NCI-H446 (cell line): ENCODE data around the gene ASXL1.
A peak's percentile ranks its signal among the peaks of the same experiment; 100 is the strongest.
"Not testable (repeated sequence)": the region's sequence is repeated elsewhere in the genome, so short reads cannot be mapped to it uniquely, and the experiment has no call there.

Experiments used
- DNase-seq, 2 experiments: peaks; one replicate each; lab custom pipeline; 2025; lab: John Stamatoyannopoulos, UW

Gene ASXL1

DNA sequence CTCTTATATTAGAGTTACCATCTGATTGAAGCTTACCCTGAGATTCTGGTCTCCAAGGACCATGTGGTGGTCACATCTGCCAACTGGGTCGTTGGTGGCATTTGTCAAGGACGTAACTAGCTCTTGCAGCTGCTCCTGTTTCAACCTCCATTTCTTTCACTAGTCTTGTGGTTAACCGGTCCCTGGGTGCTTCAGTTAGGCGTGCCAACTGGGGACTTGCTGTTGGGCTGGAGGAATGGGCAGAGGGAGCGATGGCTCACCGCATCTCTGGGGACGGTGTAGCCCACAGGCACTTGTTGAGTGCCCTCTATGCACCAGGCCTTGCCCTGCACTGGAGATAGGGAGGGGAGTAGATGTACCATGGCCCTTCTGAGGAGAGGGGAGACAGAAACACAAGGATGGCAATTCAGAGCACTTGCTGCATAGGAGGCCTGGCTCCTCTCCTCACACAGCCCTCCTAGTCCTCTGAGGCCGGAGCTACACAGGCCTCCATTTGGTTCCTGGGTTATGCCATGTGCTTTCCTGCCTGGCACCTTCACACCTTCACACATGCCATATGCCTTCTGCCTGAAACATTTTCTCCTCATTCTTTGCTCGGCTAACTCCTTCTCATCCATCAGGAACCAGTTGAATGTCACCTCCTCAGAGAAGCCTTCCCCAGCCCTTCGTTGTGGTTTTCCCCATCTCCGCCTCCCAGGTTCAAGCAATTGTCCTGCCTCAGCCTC lies 20.0 kb upstream of the ASXL1 start:
- DNase-seq, result no peak

DNA sequence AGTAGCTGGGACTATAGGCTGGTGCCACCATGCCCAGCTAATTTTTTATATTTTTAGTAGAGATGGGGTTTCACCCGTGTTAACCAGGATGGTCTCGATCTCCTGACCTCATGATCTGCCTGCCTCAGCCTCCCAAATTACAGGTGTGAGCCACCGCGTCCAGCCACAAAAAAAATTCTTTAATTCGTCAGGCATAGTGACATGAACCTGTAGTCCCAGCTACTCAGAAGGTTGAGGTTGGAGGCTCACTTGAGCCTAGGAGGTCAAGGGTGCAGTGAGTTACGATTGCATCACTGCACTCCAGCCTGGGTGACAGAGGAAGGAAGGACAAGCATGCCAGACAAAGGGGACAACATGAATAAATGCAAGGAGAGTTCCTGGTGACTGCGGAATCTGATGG lies 19.5 kb upstream of the ASXL1 start:
- no peak for DNase-seq

DNA sequence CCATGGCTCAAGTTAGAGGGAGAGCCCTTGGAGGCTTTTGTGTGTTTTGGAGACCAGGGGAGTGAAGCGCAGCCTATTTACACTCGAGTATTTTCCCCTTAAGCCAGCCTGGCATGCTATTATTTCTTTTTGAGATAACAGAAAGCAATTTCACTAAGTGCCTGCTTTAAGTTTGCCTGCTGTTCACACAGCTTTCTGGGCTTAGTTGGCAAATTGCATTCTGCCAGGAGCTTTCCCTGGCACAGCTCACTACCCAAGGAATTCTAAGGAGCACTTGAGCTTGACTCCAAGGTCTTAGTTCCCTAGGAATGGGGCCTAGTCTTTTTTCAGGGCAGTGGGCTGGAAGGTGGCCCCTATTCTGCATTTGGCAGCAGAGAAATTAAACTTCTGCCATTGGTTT lies 19.0 kb upstream of the ASXL1 start:
- no peak for DNase-seq

DNA sequence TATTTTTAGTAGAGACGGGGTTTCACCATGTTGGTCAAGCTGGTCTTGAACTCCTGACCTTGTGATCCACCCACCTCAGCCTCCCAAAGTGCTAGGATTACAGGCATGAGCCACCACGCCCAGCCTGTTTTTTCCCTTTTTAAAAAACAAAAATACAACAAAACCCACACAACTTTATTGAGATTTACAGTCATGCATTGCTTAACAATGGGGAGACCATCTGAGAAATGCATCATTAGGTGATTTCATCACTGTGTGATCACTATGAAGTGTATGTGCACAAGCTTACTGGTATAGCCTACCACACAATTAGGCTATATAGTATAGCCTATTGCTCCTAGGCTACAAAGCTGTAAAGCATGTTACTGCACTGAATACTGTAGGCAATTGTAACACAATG lies 17.1 kb upstream of the ASXL1 start:
- not testable (repeated sequence) for DNase-seq

DNA sequence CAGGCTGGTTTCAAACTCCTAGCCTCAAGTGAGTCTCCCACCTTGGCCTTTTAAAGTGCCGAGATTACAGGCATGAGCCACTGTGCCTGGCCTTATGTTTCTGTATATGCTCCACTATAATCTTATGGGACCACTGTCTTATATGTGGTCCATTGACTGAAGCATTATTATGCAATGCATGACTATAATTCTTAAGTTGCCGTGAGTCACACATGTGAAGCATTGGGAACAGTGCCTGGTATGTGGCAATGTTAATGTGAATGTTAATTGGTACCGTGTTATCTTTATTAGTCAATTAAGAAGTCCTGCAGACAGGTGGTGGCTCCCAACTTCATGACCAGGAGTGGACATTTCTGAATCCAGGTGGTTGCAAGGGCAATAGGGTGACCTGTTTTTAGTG lies 14.7 kb upstream of the ASXL1 start:
- DNase-seq, result no peak

DNA sequence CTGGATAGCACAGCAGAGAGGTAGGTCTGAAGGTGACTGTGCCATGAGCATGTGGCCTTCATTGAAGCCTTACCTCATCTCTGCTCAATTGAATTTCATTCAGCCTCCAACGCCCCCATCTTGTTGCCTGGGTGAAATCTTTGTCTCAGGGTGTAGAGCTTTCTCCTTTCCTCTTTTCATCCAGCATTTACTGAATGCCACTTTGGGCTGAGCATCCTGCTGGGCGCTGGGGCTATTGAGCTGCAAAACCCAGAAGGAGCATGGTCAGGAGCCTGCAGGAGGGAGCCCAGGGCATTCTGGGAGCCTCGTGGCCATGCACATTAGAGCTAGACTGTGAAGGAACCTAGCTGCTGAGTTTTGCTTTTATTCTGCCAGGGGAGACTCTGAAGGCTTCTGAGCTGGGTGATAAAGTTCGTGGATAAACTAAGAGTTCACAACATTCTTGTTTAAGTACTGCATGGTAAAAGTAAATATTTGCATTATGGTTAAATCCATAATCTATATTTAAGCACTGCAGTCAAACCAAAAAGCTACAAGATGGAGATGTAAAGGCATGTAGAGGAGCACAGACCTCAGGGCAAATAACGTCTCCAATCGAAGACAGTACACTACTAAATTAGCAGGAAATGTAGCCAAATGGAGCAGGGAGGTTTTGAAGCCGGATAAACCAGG lies 13.2 kb upstream of the ASXL1 start:
- no peak for DNase-seq

DNA sequence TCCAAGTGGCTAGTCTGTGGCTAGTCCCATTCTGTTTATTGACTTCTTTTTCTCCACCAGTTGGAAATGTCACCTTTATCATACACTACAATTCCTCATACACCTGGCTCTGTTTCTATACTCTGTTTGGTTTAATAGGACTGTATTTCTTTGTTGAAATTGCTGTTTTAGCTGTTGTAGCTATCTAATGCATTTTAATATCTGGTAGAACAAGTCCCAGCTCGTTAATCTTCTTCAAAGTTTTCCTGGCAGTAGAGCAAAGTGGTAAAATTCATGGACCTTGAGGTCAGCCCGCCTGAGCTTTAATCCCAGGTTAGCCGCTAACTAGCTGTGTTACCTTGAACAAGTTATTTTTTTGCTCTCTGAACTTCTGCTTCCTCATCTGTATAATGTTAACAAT lies 9.9 kb upstream of the ASXL1 start:
- DNase-seq, result no peak

DNA sequence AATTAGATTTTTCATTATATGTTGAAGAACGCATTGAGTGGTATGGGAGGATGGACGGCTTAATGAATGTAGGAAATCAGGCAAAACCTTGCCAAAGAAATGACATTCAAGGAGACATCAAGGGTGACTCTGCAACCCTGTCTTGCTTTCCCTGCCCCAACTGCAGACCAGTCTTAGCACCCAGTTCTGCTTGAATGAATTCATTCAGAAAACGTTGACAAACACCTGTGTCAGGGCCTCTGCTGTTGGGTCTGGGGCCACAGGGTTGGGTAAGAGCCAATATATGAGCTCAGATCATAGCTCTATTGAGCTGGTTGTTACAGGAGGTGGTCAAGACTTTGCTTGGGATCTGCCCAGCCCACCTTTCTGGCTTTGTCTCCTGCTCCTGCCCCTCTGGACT lies 7.7 kb upstream of the ASXL1 start:
- DNase-seq, result no peak

DNA sequence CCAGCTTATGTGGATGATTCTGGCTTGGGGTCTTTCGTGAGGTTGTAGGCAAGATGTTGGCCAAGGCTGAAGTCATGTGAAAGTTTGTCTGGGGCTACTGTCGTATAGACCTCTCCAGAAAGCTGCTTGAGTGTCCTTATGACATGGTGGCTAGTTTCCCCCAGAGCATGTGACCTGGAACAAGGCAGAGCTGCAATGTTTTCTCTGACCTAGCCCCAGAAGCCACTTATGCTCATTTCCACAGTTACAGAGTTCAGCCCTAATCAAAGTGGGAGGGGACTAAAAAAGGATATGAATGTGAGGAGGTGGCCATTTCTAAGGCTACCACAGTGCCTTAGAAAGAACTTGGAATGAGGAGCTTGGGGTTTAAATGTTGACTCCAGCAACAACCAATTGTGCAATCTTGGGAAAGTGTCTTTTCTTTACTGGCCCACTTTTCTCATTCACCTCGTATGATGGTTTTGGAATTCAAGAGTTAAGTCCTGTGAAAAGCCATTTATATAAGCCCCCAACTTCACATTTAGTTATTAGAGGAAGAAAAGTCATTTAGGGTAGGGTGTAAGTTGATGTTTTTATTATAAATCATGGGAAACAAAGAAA lies 5.9 kb upstream of the ASXL1 start:
- DNase-seq, result no peak

DNA sequence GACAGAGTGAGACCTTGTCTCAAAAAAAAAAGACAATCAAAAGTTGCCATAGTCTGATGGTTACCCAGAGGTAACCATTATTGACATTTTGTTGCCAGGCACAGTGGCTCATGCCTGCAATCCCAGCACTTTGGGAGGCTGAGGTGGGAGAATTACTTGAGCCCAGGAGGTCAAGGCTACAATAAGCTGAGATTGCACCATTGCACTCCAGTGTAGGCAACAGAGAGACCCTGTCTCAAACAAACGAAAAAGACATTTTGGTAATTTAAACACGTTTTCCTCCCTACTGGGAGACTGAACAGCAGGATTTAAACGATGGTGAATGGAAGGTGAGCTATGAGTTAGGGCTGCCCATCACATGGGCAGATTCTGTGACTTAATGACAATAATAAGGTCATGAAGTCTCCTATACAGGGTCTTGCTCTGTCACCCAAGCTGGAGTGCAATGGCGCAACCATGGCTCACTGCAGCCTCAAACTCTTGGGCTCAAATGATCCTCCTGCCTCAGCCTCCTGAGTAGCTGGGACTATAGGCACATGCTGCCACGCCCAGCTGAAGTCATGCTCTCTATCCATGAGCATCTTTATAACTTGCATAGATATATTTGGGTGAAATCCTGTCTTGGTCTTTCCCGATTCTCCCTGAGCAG lies 4.2 kb upstream of the ASXL1 start:
- DNase-seq, result no peak

DNA sequence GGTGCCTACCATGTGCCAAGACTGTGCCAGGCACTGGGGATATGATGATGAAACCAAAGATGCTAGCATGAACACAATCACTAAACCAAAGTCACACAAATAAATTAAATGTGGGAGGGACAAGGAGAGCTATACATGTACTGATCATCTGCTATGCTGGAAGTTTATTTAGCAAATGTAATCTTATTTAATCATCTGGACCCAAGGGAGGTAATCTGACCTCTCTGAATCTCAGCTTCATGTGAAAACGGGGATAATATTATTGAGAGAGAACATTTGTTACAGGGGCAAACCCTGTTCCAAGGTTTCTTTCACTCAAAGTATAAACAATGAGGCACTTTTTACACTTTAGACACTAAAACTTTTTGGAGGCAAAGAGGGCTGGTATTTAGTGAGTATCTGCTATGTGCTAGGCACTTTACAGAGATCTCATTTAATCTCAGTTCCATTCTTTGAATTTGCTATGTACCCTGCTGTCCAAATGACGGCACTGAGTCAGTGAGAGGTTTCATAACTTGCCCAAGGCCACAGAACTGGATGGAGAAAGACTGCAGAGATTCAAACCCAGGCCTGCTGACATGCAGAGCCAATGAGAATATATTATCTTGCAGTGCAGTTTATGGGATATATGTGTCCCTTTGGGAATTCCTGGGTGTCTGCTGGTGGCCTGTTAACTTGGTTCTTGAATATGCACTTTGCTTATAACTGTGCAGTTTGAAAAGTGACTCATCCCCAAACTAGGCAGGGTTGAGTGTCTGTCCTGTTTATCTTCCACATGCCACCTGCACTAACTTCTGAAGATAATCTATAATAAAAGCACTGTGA lies 3.3 kb upstream of the ASXL1 start:
- DNase-seq, result no peak

DNA sequence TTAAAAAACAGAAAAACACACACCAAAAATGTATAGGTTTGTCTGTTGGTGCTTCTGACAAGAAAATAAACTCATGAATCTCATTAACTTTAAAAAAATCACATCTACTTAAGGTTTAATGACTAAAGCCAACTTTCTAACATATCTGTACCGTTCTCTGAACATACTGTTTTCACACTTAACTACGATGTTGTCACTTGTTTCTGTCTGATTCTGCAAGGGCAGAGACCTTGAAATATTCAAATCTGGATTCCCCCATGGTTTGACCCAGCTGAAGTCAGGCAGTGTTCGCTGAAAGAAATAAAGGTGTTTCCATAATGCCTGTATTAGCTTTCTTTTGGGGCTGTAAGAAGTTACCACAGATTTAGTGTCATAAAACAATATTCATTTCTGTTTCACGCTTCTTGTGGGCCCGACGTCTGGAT lies 2.7 kb upstream of the ASXL1 start:
- no peak for DNase-seq

DNA sequence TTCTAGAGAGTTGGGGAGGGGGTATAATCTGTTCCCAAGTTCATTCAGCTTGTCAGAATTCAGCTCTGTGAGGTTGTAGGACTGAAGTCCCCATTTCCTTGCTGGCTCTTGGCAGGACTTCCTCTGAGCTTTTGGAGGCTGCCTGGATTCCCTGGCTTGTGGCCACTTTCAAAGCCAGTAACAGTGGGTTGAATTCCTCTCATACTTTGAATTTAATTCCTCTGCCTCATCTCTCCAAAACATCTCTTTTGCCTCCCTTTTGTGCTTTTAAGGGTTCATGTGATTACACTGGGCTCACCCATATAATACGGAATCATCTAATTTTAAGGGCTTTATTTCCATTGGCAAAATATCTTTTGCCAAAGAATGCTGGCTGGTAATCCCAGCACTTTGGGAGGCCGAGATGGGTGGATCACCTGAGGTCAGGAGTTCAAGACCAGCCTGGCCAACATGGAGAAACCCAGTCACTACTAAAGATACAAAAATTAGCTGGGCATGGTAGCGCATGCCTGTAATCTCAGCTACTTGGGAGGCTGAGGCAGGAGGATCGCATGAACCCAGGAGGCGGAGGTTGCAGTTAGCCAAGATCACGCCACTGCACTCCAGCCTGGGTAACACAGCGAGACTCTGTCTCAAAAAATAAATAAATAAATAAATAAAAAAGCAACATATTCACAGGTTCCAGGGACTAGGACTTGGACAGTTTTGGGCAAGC lies 2.1 kb upstream of the ASXL1 start:
- peak in 1 of 2 experiments; percentile 47 for DNase-seq

DNA sequence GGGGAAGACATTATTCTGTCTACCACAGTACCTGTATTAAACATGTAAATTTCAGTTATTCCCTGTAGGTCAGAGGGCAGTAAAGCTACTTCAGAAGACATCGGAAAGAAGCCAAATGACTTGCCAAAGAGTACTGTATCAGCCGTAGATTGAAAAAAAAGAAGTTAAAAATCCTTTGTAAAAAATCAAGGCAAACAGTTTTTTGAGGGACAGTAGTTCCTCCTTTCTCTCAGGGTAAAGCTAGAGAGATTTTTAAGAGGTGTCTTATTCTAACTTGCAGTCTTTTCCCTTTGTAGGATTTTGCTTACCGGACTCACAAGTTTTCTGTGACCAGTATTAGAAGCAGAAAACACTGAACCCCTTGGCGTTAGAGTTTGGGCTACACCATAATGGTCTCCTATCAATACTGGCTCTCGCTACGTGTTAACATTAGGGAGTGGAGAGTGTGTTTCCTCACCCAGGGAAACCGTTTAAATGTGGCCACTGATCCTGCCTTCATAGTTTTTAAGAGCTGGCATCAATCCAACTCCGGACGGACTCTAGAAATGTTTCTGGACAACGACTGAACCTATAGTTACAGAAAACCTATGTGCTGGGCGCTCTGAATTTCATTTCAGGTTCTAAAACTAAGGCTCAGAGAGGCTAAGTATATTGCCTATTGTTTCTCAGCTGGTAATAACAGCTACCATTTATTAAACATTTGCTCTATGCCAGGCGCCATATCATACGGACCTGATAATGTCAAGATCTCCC lies 1.3 kb upstream of the ASXL1 start:
- no peak for DNase-seq

DNA sequence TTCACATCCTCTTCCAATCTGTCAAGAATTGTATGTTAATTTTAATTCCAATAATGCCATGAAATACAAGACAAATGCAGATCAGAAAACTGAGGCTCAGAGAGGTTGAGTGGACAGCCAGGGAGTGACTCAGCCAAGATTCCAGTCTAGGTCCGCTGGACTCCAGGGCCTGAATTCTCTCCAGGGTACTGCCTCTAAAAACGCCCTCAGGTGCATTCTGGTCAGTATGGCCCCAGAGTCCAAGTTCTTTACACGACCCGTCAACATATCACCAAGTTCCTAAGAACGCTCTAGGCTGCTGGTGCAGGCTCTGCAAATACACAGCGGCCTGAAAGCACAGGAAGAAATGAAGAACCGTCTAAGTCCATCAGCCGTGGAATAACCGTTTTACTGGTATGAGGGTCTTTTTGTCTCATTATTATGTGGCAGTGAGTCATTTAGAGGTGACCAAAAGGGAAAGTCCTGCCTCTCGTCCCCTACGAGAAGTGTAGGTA lies 709 bp upstream of the ASXL1 start:
- no peak for DNase-seq

DNA sequence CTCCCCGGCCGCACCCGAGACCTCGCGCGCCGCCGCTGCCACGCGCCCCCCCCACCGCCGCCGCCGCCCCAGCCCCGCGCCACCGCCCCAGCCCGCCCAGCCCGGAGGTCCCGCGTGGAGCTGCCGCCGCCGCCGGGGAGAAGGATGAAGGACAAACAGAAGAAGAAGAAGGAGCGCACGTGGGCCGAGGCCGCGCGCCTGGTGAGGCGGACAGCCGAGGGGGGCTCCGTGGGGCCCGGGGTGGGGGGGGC lies 426 bp downstream of the ASXL1 start:
- DNase-seq, result no peak

DNA sequence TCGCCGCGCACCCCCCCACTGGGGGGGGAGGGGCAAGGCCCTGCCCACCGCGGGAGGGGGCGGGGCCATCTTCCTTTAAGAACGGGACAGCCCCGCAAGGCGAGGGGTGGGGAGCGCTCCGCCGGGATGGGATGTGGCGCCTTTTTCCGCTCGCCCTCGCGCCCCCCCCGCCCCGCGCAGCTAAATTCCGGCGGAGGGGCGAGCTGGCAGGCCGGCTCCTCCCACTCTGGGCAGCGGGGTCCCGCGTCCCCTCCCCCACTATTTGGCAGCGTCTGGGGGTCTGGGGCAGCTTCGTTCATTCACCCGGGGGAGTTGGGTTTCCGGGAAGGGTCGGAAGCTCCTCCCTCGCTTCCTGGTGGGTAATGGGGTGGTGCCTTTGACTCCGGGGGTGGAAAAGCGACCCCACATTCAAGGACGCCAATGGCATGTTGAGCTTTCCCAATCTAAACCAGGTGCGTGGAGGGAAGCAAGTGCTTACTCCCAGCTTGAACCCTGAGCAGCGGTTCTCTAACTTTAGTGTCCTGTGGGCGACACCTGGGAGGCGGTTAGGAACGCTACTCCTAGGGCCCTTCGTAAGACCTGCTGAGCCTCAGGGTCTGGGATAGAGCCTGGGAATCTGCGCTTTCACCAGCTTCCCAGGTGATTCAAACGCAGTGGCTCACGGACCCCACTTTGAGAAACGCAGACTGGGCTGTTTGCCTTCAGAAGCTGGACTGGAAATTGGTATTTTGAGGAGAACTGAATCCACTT lies 927 bp downstream of the ASXL1 start:
- DNase-seq, result peak; percentile 30 to 78

DNA sequence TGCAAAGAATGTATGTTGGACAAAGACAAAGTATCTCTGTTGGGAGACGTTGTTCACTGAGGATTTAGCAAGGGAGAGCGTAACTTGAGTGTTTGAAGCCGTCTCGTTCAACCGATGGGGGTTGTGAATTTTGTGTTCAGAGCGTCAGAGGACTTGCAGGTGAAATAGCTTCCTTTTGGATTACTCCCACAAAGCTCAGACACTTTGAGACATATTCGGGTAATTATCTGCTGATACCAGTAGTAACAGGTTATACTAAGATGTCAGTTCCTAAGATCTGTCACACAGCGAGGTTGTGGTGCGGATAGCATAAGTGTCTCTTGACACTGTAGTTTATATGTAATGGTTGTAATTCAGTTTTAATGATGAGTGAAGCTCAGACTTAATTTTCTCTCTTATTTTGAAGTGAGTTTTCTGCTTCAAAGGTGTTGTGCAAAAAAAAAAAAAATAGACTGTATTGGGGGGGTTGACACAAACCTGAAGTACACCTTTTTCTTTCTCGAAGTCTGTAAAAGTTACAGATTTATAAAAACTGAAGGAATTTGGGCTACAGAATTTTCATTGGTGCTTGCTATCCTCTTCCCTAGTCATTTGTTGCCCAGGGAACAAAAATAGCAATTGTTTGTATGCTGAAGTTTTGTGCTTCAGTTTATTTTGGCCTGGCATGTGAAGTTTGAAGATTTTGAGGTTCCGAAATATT lies 1.7 kb downstream of the ASXL1 start:
- DNase-seq, result no peak

DNA sequence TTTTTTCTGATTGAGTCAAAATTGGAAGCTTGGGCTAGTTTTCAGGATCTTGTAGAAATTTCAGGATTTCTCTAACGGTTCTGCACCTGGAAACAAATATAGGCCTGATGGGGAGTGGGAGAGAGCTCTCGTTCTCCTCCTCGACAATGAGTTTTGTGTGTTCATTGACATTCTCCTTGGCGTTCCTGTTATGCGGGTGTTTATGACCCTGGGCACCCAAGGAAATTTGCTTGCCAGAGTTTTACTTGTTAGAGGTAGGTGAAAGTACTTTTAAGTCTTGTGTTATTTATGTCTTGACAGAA lies 2.2 kb downstream of the ASXL1 start:
- DNase-seq, result no peak

DNA sequence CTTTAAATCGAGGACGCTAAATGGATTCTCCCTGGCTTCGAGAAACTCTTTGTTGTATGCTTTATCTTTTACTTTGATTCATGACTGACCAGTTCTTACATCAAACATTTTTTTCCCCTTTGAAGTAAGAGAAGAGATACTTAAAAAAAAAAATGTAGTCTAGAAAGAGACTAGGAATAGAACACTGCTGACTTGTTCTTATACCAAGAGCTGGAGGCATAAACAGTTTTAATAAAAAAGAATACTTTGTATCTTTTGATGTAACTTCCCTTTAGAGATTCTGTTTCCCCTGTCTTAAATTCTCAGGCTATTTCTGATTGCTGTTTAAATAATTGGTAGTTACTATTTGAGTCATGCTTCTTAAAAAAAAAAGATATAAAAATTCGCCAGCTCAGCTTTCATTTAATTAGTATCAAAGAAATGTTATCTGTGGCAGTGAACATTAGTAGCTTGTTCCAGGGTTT lies 4.8 kb downstream of the ASXL1 start:
- DNase-seq, result no peak
